H1 (cell line): Measurements from ENCODE around the gene LECT2. TPM values are rescaled to one million over a fixed set of nuclear protein-coding genes. Genes with fewer than 3 reads are reported as not detected.

Experiments used
- ASH2L ChIP-seq: fragments of 200-600, 300-600 bp; sonication (generic); IDR thresholded peaks from one replicate; pipeline ENCODE4 v1.7.1; 2017; ENCODE audit warnings: low read length
- CHD7 ChIP-seq: fragments of 300-600 bp; sonication (generic); IDR thresholded peaks from 2 replicates; pipeline ENCODE4 v1.7.1; 2012; ENCODE audit warnings: low read length, moderate library complexity, mild to moderate bottlenecking, inconsistent platforms; ENCODE audit not compliant: insufficient replicate concordance
- SIN3A ChIP-seq, 2 experiments: IDR thresholded peaks in 1 of 2; conservative IDR thresholded peaks in 1 of 2; 2 replicates each; pipeline ENCODE4 v1.6.1; 2011 to 2012; ENCODE audit warnings: low read length in 2 of 2, improper control_type of control experiment in 1 of 2, low read depth in 1 of 2, mild to moderate bottlenecking in 1 of 2
- SP4 ChIP-seq: IDR thresholded peaks from 2 replicates; pipeline ENCODE4 v1.6.1; 2012; ENCODE audit warnings: low read length, inconsistent platforms
- polyA plus RNA-seq, 7 experiments: library from polyadenylated mRNA; depleted of rRNA in 3 of 7; stranded (reverse) in 5 of 7; unstranded in 2 of 7; fragments of >200 nt in 5 of 7; fragments of 200-250 nt in 2 of 7; gene quantifications; 1 replicate in 5 of 7; 2 replicates in 1 of 7; 4 replicates in 1 of 7; pipeline versions ENCODE4 v1.2.1 to v1.2.3, GENCODE V29; 2011 to 2013; ENCODE audit warnings: missing spikeins in 2 of 7, mixed read lengths in 2 of 7
- total RNA-seq: library from RNA; stranded (reverse); fragmentation: NEBNext Ultra II Directional; extraction: Animal tissue kit (Norgen Biotek cat#: 25700); gene quantifications from 2 replicates; pipeline ENCODE4 v1.2.1, GENCODE V29; 2021
- TF ChIP-seq, protein P1 (sequence below): IDR thresholded peaks from 2 replicates; pipeline ENCODE4 v1.6.1; 2012; ENCODE audit warnings: inconsistent platforms
- TF ChIP-seq, protein P2 (sequence below), 3 experiments: IDR thresholded peaks; 1 replicate in 2 of 3; 2 replicates in 1 of 3; pipeline versions ENCODE4 v1.5.1 to v1.6.1; 2011; ENCODE audit warnings: low read length in 3 of 3, mild to moderate bottlenecking in 3 of 3, inconsistent platforms in 2 of 3, low read depth in 1 of 3, moderate library complexity in 1 of 3; ENCODE audit not compliant: insufficient read depth in 1 of 3; ENCODE audit errors: control extremely low read depth in 1 of 3

LECT2 gene
- total and polyA plus RNA-seq, 2 of the 8 experiments (the other 6 are each of a cell fraction or from before 2014, with no cell fraction given): not detected

GRCh38 chr5:135930029-135930948, 24.5 kb downstream of the LECT2 start (continued):
- TF ChIP-seq SIN3A (conservative IDR thresholded peaks at IDR 0.05 in 1 of 2, IDR thresholded peaks at IDR 0.05 in 1 of 2; ENCODE audit: low read depth in 1 of 2, low read length in 2 of 2) (0 out of 4 replicates have a peak, but pooled peaks of 1 of the 2 experiments have one; percentile 7), SP4 (no peak), ASH2L (peak; percentile 48), CHD7 (no peak)
- TF ChIP-seq, protein P1, sequence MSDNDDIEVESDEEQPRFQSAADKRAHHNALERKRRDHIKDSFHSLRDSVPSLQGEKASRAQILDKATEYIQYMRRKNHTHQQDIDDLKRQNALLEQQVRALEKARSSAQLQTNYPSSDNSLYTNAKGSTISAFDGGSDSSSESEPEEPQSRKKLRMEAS: peak; percentile 66; the same call in 1 of the 2 replicates
- TF ChIP-seq, protein P2, sequence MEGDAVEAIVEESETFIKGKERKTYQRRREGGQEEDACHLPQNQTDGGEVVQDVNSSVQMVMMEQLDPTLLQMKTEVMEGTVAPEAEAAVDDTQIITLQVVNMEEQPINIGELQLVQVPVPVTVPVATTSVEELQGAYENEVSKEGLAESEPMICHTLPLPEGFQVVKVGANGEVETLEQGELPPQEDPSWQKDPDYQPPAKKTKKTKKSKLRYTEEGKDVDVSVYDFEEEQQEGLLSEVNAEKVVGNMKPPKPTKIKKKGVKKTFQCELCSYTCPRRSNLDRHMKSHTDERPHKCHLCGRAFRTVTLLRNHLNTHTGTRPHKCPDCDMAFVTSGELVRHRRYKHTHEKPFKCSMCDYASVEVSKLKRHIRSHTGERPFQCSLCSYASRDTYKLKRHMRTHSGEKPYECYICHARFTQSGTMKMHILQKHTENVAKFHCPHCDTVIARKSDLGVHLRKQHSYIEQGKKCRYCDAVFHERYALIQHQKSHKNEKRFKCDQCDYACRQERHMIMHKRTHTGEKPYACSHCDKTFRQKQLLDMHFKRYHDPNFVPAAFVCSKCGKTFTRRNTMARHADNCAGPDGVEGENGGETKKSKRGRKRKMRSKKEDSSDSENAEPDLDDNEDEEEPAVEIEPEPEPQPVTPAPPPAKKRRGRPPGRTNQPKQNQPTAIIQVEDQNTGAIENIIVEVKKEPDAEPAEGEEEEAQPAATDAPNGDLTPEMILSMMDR (IDR thresholded peaks at IDR 0.05; ENCODE audit: control extremely low read depth in 1 of 3, insufficient read depth in 1 of 3, low read depth in 1 of 3, low read length in 3 of 3): peak in 2 of 3 experiments; percentile 6 to 26; a peak in 2 of 4 replicates
